SK-N-SH (cell line): Measurements from ENCODE around the gene CASK. TPM values are rescaled to one million over a fixed set of nuclear protein-coding genes. Genes with fewer than 3 reads are reported as not detected.
"Not testable (repeated sequence)": the region's sequence is repeated elsewhere in the genome, so short reads cannot be mapped to it uniquely, and the experiment has no call there.

ENCODE experiments used
- CTCF ChIA-PET: fragments of 300-600, 350-600 bp; formaldehyde crosslinking; extraction: SDS; loops from one replicate; lab custom pipeline; 2021; lab: Yijun Ruan, JAX
- POLR2A ChIA-PET: fragments of 350-600 bp; sonication (Branson Sonifier 250); formaldehyde crosslinking; extraction: SDS; loops from one replicate; lab custom pipeline; 2020; ENCODE audit warnings: antibody characterized with exemption, inconsistent platforms; lab: Yijun Ruan, JAX
- DNase-seq: peaks from one replicate; pipeline ENCODE4 v3.0.0; 2012
- H2AFZ ChIP-seq: fragments of 200-600 bp; sonication (generic); 2 replicates; pipeline ENCODE4 v1.8.1; 2016; ENCODE audit warnings: antibody characterized with exemption, mild to moderate bottlenecking, low read depth
- H3F3A ChIP-seq: fragments of 200-600 bp; sonication (generic); replicated peaks from 2 replicates; pipeline ENCODE3; 2016; ENCODE audit warnings: antibody characterized with exemption, mild to moderate bottlenecking; ENCODE audit not compliant: insufficient read depth
- H3K27ac ChIP-seq, 2 experiments: fragments of 200-500 bp in 1 of 2; fragments of 200-600 bp in 1 of 2; sonication (Bioruptor generic) in 1 of 2; sonication (generic), shearing (Covaris generic) in 1 of 2; 2 replicates each; pipeline versions ENCODE4 v1.5.1 to v1.6.1; 2014 to 2016; ENCODE audit warnings: low read depth in 2 of 2, inconsistent platforms in 1 of 2, low read length in 1 of 2, mild to moderate bottlenecking in 1 of 2, mixed read lengths in 1 of 2
- H3K27me3 ChIP-seq: fragments of 200-600 bp; sonication (generic), shearing (Covaris generic); 2 replicates; pipeline ENCODE4 v1.6.1; 2016; ENCODE audit warnings: mixed run types; ENCODE audit not compliant: insufficient read depth
- H3K36me3 ChIP-seq, 2 experiments: fragments of 200-500 bp in 1 of 2; fragments of 200-600 bp in 1 of 2; sonication (Bioruptor generic) in 1 of 2; sonication (generic) in 1 of 2; replicated peaks in 1 of 2; 2 replicates each; pipeline versions ENCODE3 to v1.5.1; 2014 to 2016; ENCODE audit warnings: low read length in 1 of 2, mild to moderate bottlenecking in 1 of 2; ENCODE audit not compliant: insufficient read depth in 2 of 2, control insufficient read depth in 1 of 2
- H3K4me1 ChIP-seq, 2 experiments: fragments of 200-500 bp in 1 of 2; fragments of 200-600 bp in 1 of 2; sonication (Bioruptor generic) in 1 of 2; sonication (generic), shearing (Covaris generic) in 1 of 2; 2 replicates each; pipeline versions ENCODE4 v1.5.1 to v1.6.1; 2014 to 2016; ENCODE audit warnings: low read depth in 1 of 2, low read length in 1 of 2, mixed run types in 1 of 2; ENCODE audit not compliant: insufficient read depth in 2 of 2, control insufficient read depth in 1 of 2
- H3K4me2 ChIP-seq: fragments of 200-600 bp; sonication (generic), shearing (Covaris generic); 2 replicates; pipeline ENCODE4 v1.6.1; 2017; ENCODE audit warnings: mixed run types
- H3K4me3 ChIP-seq, 2 experiments: fragments of 200-500 bp in 1 of 2; fragments of 200-600 bp in 1 of 2; sonication (Bioruptor generic) in 1 of 2; sonication (generic), shearing (Covaris generic) in 1 of 2; 2 replicates each; pipeline versions ENCODE4 v1.5.1 to v1.8.1; 2014 to 2016; ENCODE audit warnings: low read depth in 2 of 2, inconsistent platforms in 1 of 2, low read length in 1 of 2, mild to moderate bottlenecking in 1 of 2, mixed read lengths in 1 of 2, moderate library complexity in 1 of 2
- H3K79me2 ChIP-seq: fragments of 200-600 bp; sonication (generic); 2 replicates; pipeline ENCODE4 v1.8.1; 2017; ENCODE audit warnings: mild to moderate bottlenecking; ENCODE audit not compliant: insufficient read depth
- H3K9ac ChIP-seq: fragments of 200-600 bp; sonication (generic); 2 replicates; pipeline ENCODE4 v1.6.1; 2017; ENCODE audit warnings: mixed run types
- H3K9me2 ChIP-seq: fragments of 200-600 bp; sonication (generic); 2 replicates; pipeline ENCODE4 v1.6.1; 2017; ENCODE audit warnings: mixed run types
- H3K9me3 ChIP-seq: fragments of 200-600 bp; sonication (generic); 2 replicates; pipeline ENCODE4 v1.6.1; 2017; ENCODE audit warnings: mixed run types, mild to moderate bottlenecking, moderate library complexity
- H4K20me1 ChIP-seq: fragments of 200-600 bp; sonication (generic); 2 replicates; pipeline ENCODE4 v1.6.1; 2017; ENCODE audit warnings: mild to moderate bottlenecking, mixed run types; ENCODE audit not compliant: insufficient read depth
- CHD2 ChIP-seq: fragments of 150-350 bp; IDR thresholded peaks from 2 replicates; pipeline ENCODE4 v1.6.1; 2018; ENCODE audit warnings: low read length; ENCODE audit not compliant: partially characterized antibody
- CTCF ChIP-seq: fragments of 200-600 bp; sonication (generic); IDR thresholded peaks from 2 replicates; pipeline ENCODE4 v1.6.1; 2017; ENCODE audit warnings: antibody characterized with exemption, mild to moderate bottlenecking, moderate library complexity
- EP300 ChIP-seq, 2 experiments: IDR thresholded peaks; 2 replicates each; pipeline versions ENCODE4 v1.4.0 to v1.6.1; 2012; ENCODE audit warnings: borderline replicate concordance in 1 of 2, low read depth in 1 of 2, low read length in 1 of 2
- EZH2phosphoT487 ChIP-seq: fragments of 200-600 bp; sonication (generic); IDR thresholded peaks from 2 replicates; pipeline ENCODE4 v1.6.1; 2017; ENCODE audit warnings: low read depth, mixed run types, mild to moderate bottlenecking, antibody characterized with exemption, moderate library complexity, borderline replicate concordance
- FOSL2 ChIP-seq: IDR thresholded peaks from 2 replicates; pipeline ENCODE4 v1.4.0; 2012; ENCODE audit warnings: low read depth, mild to moderate bottlenecking, moderate library complexity, borderline replicate concordance
- FOXJ3 ChIP-seq: sonication (generic); formaldehyde crosslinking; IDR thresholded peaks from 2 replicates; pipeline ENCODE4 v1.5.1; 2020; ENCODE audit warnings: mild to moderate bottlenecking, missing genetic modification reagents
- IRF3 ChIP-seq: fragments of 150-350 bp; IDR thresholded peaks from 2 replicates; pipeline ENCODE4 v1.6.1; 2016; ENCODE audit warnings: mild to moderate bottlenecking, low read depth, low read length
- MAX ChIP-seq: IDR thresholded peaks from 2 replicates; pipeline ENCODE4 v1.4.0; 2012; ENCODE audit warnings: low read depth
- MXI1 ChIP-seq: IDR thresholded peaks from 2 replicates; pipeline ENCODE4 v1.6.1; 2012; ENCODE audit warnings: mild to moderate bottlenecking, low read depth, low read length, improper control_type of control experiment
- RAD21 ChIP-seq: IDR thresholded peaks from 2 replicates; pipeline ENCODE4 v1.6.1; 2012; ENCODE audit warnings: mild to moderate bottlenecking, low read length
- REST ChIP-seq: IDR thresholded peaks from 2 replicates; pipeline ENCODE4 v1.6.1; 2012; ENCODE audit warnings: mild to moderate bottlenecking, low read depth, low read length, moderate library complexity
- TAF1 ChIP-seq: IDR thresholded peaks from 2 replicates; pipeline ENCODE4 v1.6.1; 2012; ENCODE audit warnings: low read depth, mild to moderate bottlenecking, low read length, moderate library complexity, borderline replicate concordance
- ZBTB33 ChIP-seq: IDR thresholded peaks from 2 replicates; pipeline ENCODE4 v1.4.0; 2012; ENCODE audit warnings: low read depth, borderline replicate concordance
- WGBS: methylation state at CpG from one replicate; pipeline ENCODE4 v1.1.6; 2017; ENCODE audit warnings: low lambda C conversion rate; 5-methylcytosine and 5-hydroxymethylcytosine counted together
- polyA plus RNA-seq, 3 experiments: library from polyadenylated mRNA; depleted of rRNA; stranded (reverse); fragments of >200 nt; gene quantifications; 2 replicates each; pipeline ENCODE4 v1.2.3, GENCODE V29; 2012

Gene CASK
- polyA plus RNA-seq, 1 of the 3 experiments (the other 2 are of a cell fraction) = 7.0 TPM

GRCh38 chrX:41677183-41678060, 245.9 kb downstream of the CASK start:
- 54% methylated on average over 6 of the region's 6 CpGs for WGBS
- Histone ChIP-seq H4K20me1 (no peaks in the 10 kb centered on the region), H3K79me2 (no peaks in the 10 kb centered on the region), H3K27ac (no peak overlapping the region), H3K9me2 (no peaks in the 10 kb centered on the region), H3K4me3 (no peak overlapping the region), H3F3A (no peaks in the 10 kb centered on the region), H3K9ac (no peak overlapping the region), H2AFZ (no peak overlapping the region), H3K9me3 (no peaks in the 10 kb centered on the region), H3K27me3 (no peaks in the 10 kb centered on the region; the same call in 1 of the 2 replicates), H3K4me1 (no peaks in the 10 kb centered on the region), H3K4me2 (no peak overlapping the region), H3K36me3 (no peaks in the 10 kb centered on the region)
- POLR2A ChIA-PET = no interaction called here
- CTCF ChIA-PET = no interaction called here
- no peak for TF ChIP-seq TAF1
- TF ChIP-seq EZH2phosphoT487 = no peak
- no peak for TF ChIP-seq ZBTB33
- no peak for TF ChIP-seq MXI1
- TF ChIP-seq MAX = no peak
- TF ChIP-seq RAD21 = no peak
- no peak for TF ChIP-seq CTCF
- no peak for TF ChIP-seq FOSL2
- no peak for TF ChIP-seq FOXJ3
- TF ChIP-seq CHD2 = no peak
- TF ChIP-seq REST = no peak
- no peak for TF ChIP-seq EP300 (IDR thresholded peaks at IDR 0.05; ENCODE audit: borderline replicate concordance in 1 of 2, low read depth in 1 of 2, low read length in 1 of 2)
- TF ChIP-seq IRF3 = no peak
- no peak for DNase-seq

- H3K27ac ChIP-seq, H2AFZ ChIP-seq, H3K27me3 ChIP-seq, H3K36me3 ChIP-seq, H3K9me3 ChIP-seq, H3K4me3 ChIP-seq, CTCF ChIA-PET, H3K9me2 ChIP-seq, H3K4me1 ChIP-seq, POLR2A ChIA-PET, DNase-seq, H3K9ac ChIP-seq, H3F3A ChIP-seq, H4K20me1 ChIP-seq, H3K79me2 ChIP-seq, H3K4me2 ChIP-seq: not testable (repeated sequence)
- 71% methylated on average over 15 of the region's 15 CpGs for WGBS
Measured at GRCh38 chrX:41676361-41676760, 247.0 kb downstream of the CASK start.
